K562 (cell line): Measurements from ENCODE around the gene SERTAD2. TPM values are rescaled to one million over a fixed set of nuclear protein-coding genes. Genes with fewer than 3 reads are reported as not detected.

ENCODE experiments used
- DNMT1 ChIP-seq: fragments of 450-650 bp; IDR thresholded peaks from 2 replicates; pipeline ENCODE4 v1.6.1; 2016; ENCODE audit warnings: antibody characterized with exemption, mild to moderate bottlenecking
- ESRRB ChIP-seq: fragments of 250-450 bp; sonication (Bioruptor Pico); IDR thresholded peaks from 2 replicates; pipeline ENCODE4 v1.5.0; 2020; ENCODE audit warnings: mild to moderate bottlenecking, moderate library complexity, borderline replicate concordance
- ETV6 ChIP-seq, 3 experiments: fragments of 150-350 bp in 1 of 3; sonication (generic) in 1 of 3; formaldehyde crosslinking in 1 of 3; IDR thresholded peaks; 2 replicates each; pipeline versions ENCODE4 v1.6.1 to v1.8.0; 2014 to 2022; ENCODE audit warnings: borderline replicate concordance in 2 of 3, low read depth in 2 of 3, antibody characterized with exemption in 1 of 3, low read length in 1 of 3, mild to moderate bottlenecking in 1 of 3, missing genetic modification reagents in 1 of 3
- EZH2 ChIP-seq: IDR thresholded peaks from 2 replicates; pipeline ENCODE4 v1.6.1; 2012; ENCODE audit warnings: low read depth, mild to moderate bottlenecking, inconsistent platforms, low read length, borderline replicate concordance
- GATAD2B ChIP-seq: fragments of 450-650 bp; IDR thresholded peaks from 2 replicates; pipeline ENCODE4 v1.6.1; 2017; ENCODE audit warnings: mild to moderate bottlenecking, borderline replicate concordance
- L3MBTL2 ChIP-seq: fragments of 450-650 bp; IDR thresholded peaks from 2 replicates; pipeline ENCODE4 v1.6.1; 2016; ENCODE audit warnings: mild to moderate bottlenecking, moderate library complexity
- MAFF ChIP-seq: IDR thresholded peaks from 2 replicates; pipeline ENCODE4 v1.6.1; 2012; ENCODE audit warnings: low read length, improper control_type of control experiment
- NRF1 ChIP-seq, 2 experiments: fragments of 450-650 bp; IDR thresholded peaks in 1 of 2; conservative IDR thresholded peaks in 1 of 2; 2 replicates each; pipeline ENCODE4 v1.6.1; 2014; ENCODE audit warnings: mild to moderate bottlenecking in 2 of 2
- ZNF41 ChIP-seq: fragments of 250-450 bp; sonication (Bioruptor Pico); conservative IDR thresholded peaks from 2 replicates; pipeline ENCODE4 v1.4.0; 2020; ENCODE audit warnings: mild to moderate bottlenecking
- polyA plus RNA-seq, 8 experiments: library from polyadenylated mRNA; depleted of rRNA in 4 of 8; stranded (reverse) in 5 of 8; unstranded in 3 of 8; fragments of >200 nt; fragmentation: Nextera tagmentation in 2 of 8; fragmentation: Illumina TruSeq in 1 of 8; extraction: Ambion mirVana in 2 of 8; extraction: Trizol in 1 of 8; gene quantifications; 2 replicates each; pipeline versions ENCODE4 v1.2.1 to v1.2.3, GENCODE V29; 2011 to 2014; ENCODE audit warnings: inconsistent platforms in 1 of 8, missing spikeins in 1 of 8
- total RNA-seq, 7 experiments: library from RNA; depleted of rRNA in 6 of 7; stranded (reverse); fragments of >200 nt in 6 of 7; fragmentation: Illumina TruSeq in 2 of 7; extraction: Trizol in 2 of 7; gene quantifications; 2 replicates each; pipeline versions ENCODE4 v1.2.1 to v1.2.3, GENCODE V29; 2011 to 2021; ENCODE audit warnings: low replicate concordance in 1 of 7
- TF ChIP-seq, protein P1 (sequence below), 2 experiments: fragments of 450-650 bp in 1 of 2; sonication (generic) in 1 of 2; formaldehyde crosslinking in 1 of 2; IDR thresholded peaks; 2 replicates each; pipeline versions ENCODE4 v1.7.1 to v1.9.0; 2016 to 2022; ENCODE audit warnings: inconsistent platforms in 1 of 2, mild to moderate bottlenecking in 1 of 2, missing genetic modification reagents in 1 of 2
- TF ChIP-seq, protein P2 (sequence below): fragments of 450-650 bp; IDR thresholded peaks from 2 replicates; pipeline ENCODE4 v1.6.1; 2016; ENCODE audit warnings: antibody characterized with exemption
- TF ChIP-seq, protein P3 (sequence below), 2 experiments: IDR thresholded peaks; 2 replicates each; pipeline ENCODE4 v1.6.1; 2012; ENCODE audit warnings: improper control_type of control experiment in 2 of 2, low read depth in 2 of 2, low read length in 2 of 2, borderline replicate concordance in 1 of 2

The SERTAD2 gene
- total and polyA plus RNA-seq, 9 of the 15 experiments (the other 6 are each of a cell fraction or from before 2014, with no cell fraction given): 3.0 to 12.5 (median 6.1) TPM

DNA sequence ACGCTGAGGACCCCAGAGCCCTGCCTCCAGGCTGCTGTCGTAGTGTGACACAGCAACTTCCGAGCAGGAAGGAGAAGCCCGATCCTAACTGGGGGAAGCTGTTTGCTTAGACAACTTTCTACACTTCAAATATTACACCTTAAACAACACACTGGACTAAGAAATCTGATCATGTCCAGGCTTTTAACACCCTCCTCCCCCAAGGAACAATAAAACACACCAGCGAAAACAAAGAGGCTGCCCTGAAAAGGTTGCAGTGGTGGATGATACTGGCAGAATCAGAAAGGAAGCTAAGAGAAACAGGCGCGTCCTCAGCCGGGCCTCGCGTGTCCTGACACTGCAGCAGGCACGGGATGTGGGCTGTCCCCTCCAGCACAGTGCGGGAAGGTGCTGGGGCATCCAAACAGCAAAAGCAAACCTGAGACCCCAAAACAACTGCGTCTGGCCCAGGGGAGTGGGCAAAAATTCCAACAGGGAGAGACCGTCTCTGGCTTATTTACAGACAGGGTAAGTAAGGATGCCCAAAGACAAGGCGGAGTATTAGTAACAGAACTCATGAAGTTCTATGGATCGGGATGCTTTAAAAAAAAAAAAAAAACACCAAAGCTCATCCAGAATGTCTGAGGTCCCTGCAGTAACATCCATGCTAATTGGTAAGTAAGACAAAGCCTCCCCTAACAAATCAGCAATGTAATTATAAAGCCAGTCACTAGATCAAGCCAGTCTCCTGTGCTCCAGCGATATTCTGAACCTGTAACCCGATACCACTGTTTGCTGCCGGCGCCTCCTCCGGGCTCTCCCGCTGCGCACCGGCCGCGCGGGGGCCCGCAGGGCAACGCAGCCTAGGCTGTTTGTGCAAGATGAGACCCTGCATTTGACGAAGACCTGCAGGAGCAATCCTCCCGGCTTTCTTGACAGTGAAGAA lies 9.0 kb downstream of the SERTAD2 start (continued):
- TF ChIP-seq, protein P1, sequence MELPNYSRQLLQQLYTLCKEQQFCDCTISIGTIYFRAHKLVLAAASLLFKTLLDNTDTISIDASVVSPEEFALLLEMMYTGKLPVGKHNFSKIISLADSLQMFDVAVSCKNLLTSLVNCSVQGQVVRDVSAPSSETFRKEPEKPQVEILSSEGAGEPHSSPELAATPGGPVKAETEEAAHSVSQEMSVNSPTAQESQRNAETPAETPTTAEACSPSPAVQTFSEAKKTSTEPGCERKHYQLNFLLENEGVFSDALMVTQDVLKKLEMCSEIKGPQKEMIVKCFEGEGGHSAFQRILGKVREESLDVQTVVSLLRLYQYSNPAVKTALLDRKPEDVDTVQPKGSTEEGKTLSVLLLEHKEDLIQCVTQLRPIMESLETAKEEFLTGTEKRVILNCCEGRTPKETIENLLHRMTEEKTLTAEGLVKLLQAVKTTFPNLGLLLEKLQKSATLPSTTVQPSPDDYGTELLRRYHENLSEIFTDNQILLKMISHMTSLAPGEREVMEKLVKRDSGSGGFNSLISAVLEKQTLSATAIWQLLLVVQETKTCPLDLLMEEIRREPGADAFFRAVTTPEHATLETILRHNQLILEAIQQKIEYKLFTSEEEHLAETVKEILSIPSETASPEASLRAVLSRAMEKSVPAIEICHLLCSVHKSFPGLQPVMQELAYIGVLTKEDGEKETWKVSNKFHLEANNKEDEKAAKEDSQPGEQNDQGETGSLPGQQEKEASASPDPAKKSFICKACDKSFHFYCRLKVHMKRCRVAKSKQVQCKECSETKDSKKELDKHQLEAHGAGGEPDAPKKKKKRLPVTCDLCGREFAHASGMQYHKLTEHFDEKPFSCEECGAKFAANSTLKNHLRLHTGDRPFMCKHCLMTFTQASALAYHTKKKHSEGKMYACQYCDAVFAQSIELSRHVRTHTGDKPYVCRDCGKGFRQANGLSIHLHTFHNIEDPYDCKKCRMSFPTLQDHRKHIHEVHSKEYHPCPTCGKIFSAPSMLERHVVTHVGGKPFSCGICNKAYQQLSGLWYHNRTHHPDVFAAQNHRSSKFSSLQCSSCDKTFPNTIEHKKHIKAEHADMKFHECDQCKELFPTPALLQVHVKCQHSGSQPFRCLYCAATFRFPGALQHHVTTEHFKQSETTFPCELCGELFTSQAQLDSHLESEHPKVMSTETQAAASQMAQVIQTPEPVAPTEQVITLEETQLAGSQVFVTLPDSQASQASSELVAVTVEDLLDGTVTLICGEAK (IDR thresholded peaks at IDR 0.05): peak; percentile 60
- TF ChIP-seq, protein P1 (CRISPR knock-in tag; IDR thresholded peaks at IDR 0.05): no peak
- TF ChIP-seq NRF1 (conservative IDR thresholded peaks at IDR 0.05 in 1 of 2, IDR thresholded peaks at IDR 0.05 in 1 of 2) (peak; percentile 86 to 87), ESRRB (CRISPR knock-in tag) (no peak), EZH2 (no peak), ZNF41 (CRISPR knock-in tag) (no peak), ETV6 (IDR thresholded peaks at IDR 0.05; ENCODE audit: borderline replicate concordance in 1 of 2, low read depth in 2 of 2, low read length in 1 of 2) (no peak), ETV6 (CRISPR knock-in tag; IDR thresholded peaks at IDR 0.05; ENCODE audit: borderline replicate concordance) (no peak), GATAD2B (no peak), DNMT1 (no peak), MAFF (peak; percentile 81), L3MBTL2 (0 out of 2 replicates have a peak, but pooled peaks have one; percentile 6)
- TF ChIP-seq, protein P2, sequence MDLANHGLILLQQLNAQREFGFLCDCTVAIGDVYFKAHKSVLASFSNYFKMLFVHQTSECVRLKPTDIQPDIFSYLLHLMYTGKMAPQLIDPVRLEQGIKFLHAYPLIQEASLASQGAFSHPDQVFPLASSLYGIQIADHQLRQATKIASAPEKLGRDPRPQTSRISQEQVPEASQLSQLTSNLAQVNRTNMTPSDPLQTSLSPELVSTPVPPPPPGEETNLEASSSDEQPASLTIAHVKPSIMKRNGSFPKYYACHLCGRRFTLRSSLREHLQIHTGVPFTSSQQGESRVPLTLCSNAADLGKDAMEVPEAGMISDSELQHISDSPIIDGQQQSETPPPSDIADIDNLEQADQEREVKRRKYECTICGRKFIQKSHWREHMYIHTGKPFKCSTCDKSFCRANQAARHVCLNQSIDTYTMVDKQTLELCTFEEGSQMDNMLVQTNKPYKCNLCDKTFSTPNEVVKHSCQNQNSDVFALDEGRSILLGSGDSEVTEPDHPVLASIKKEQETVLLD: 0 out of 2 replicates have a peak, but pooled peaks have one; percentile 15
- TF ChIP-seq, protein P3, sequence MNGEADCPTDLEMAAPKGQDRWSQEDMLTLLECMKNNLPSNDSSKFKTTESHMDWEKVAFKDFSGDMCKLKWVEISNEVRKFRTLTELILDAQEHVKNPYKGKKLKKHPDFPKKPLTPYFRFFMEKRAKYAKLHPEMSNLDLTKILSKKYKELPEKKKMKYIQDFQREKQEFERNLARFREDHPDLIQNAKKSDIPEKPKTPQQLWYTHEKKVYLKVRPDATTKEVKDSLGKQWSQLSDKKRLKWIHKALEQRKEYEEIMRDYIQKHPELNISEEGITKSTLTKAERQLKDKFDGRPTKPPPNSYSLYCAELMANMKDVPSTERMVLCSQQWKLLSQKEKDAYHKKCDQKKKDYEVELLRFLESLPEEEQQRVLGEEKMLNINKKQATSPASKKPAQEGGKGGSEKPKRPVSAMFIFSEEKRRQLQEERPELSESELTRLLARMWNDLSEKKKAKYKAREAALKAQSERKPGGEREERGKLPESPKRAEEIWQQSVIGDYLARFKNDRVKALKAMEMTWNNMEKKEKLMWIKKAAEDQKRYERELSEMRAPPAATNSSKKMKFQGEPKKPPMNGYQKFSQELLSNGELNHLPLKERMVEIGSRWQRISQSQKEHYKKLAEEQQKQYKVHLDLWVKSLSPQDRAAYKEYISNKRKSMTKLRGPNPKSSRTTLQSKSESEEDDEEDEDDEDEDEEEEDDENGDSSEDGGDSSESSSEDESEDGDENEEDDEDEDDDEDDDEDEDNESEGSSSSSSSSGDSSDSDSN (IDR thresholded peaks at IDR 0.05; ENCODE audit: borderline replicate concordance in 1 of 2, low read depth in 2 of 2, low read length in 2 of 2): peak; percentile 59 to 93; a peak in 3 of 4 replicates
